GM21423 (cell line): ENCODE data around the gene ELL2.
"Not testable (repeated sequence)": the region's sequence is repeated elsewhere in the genome, so short reads cannot be mapped to it uniquely, and the experiment has no call there.

Experiments
- ATAC-seq: cut with Tn5 transposase; IDR thresholded peaks from one replicate; pipeline ENCODE4 v1.9.1; 2021; ENCODE audit warnings: mild to moderate bottlenecking, moderate library complexity; ENCODE audit not compliant: unreplicated experiment

The ELL2 gene

GRCh38 chr5:95931079-95931833, 30.4 kb downstream of the ELL2 start:
- ATAC-seq, result no peak

- no peak for ATAC-seq
Measured at GRCh38 chr5:95930141-95930930, 31.3 kb downstream of the ELL2 start.

DNA sequence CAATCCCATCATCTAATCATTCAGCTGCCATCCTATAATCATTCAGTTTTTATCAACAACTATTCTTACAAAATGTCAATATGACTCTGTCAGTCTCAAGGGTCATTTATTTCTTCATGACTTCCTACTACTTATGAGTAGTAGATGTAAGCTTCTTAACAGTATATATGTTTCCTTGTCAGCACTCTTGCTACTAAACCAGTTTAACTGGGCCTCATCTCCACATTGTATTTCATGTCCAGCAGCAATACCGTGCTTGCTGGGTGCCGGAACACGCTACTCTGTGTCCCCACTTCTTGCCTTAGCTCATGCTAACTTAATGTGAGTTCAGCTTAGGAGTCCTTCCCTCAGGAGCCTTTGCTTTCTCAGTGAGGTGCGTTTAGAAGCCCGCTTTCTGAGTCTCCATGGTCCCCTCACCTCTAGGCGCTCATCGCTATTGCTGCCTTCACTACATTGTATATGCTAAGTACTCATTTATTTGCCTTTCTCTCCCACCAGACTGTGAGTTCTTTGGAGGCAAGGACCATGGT, 32.9 kb downstream of the ELL2 start:
- no peak for ATAC-seq

DNA sequence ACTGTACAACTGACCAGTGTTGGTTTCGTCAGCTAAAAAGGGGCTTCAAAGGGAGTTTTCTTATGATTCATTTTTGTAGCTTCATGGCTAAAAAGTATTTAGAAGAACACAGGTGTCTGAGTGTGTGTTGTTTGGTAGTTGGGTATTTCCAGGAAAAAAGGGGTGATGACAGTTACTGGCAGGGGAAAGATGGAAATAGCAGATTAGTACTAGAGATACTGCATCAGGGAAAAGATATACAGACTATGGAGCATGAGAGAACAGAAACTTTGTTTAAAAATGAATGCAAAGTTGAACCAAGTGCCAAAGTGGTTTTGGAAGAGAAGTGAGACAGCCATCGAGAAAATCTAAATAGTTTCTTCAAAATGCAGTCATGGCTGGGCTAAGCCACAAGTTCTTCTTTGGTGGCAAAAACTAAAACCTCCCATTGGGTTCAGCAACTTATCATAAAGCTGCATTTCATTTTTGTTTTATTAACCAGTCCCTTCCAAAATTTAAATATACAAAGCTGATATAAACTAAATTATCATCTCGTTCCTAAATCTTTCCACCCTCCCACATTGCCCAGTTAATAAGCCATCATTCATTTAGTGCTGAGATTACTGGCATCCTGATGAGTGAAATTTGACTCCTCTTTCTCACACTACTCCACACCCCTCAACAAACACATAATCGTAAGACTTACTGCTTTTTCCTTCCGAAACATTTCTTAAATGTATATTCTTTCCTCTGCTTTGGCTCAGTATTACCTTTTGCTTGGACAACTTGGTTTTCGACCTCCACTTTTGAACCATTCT, 33.5 kb downstream of the ELL2 start:
- ATAC-seq, result peak; percentile 48

DNA sequence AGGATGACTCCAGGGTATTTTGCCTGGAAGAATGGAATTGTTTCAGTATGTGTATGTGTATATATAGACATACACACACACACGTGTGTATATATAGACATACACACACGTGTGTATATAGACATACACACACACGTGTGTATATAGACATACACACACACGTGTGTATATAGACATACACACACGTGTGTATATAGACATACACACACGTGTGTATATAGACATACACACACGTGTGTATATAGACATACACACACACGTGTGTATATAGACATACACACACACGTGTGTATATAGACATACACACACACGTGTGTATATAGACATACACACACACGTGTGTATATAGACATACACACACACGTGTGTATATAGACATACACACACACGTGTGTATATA, 34.4 kb downstream of the ELL2 start:
- ATAC-seq, result not testable (repeated sequence)

DNA sequence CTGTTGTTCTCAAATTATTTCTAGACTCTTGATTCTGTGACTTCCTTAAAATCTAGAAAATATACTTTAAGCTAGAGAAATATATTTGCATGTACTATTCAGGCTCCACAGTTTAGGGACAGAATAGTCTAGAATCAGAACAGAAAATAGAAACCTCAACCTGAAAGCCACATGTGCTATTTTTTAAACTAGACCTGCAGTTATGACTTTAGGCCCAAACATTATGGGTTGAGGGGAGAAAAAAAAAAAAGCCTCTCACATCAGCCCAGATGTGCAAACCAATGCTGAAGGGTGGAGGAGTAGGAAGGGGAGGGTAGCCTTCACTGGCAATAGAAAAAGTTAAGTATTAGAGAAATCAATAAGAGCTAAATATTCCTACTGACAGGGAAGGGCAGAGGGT, 35.7 kb downstream of the ELL2 start:
- ATAC-seq, result peak; percentile 51

DNA sequence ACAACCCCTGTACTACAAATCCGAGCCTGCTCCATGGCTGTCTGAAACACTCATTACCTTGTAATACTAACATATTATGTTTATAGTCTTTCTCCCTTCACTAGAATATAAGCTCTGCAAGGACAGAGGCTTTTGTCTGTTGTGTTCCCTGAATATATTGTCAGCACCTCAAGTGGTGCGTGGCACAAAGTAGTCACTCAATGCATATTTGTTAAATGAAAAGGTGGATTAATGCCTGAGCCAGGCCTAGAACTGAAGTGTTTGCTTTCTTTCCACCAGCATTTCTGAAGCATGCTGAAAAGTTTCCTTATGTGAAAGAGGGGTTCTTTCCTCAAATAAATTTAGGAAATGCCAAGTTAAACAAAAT, 36.3 kb downstream of the ELL2 start:
- no peak for ATAC-seq

DNA sequence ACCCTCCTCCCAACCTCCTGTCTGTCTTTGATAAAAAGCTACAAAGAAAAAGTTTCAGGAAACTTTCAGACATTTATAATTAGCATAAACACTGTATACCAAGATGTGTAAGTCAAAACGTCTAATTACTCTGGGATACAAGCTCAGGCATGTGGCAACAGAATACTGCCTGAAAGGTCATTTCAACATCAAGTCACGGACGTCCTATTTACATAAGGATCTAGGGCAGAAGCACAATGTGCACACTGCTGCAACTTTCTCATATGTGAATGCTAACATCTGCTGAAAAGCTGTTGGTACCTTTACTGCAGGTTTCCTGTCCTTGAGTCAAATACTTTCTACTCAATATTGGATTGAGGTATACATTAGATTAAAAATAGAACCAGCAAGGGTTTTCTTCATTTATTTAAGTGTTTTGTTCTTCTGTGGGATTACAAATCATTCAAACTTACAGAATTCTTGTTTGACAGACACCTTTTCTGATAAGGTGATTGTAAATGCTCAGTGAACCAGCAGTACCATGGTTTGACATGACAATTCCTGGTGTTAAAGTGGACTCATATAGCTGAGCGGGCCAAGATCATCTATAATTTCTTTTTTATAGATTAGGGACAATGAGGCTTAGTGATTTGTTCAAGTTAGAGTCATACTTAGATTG, 36.8 kb downstream of the ELL2 start:
- ATAC-seq, result no peak

DNA sequence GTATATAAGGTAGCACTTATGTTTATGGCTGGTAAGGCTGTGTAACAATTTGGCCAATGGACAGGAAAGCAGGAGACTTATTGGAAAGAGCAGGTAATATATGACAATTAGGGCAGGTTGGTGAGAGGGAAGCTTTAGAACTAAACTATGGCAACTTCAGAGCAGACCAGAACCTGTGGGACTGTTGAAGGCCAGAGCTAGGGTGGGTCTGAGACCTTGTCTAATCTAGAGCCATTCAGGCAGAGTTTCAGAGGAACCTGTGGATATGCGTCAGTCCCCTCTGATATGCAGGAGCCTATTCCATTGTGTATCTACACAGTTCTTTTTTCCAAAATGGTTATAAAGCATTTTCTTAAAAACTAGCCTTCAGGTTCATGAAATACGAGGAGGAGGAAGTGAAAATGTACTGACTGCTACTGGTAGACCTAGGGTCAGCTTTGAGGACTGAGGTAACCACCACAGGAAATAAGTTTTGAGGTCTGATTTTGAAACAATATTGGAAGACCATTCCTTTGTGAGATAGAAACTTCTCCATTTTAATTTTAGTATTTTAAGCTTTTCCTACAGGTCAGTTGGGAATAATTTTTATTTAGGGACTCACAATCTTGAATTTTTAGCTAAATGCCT, 37.6 kb downstream of the ELL2 start:
- peak; percentile 42 for ATAC-seq

DNA sequence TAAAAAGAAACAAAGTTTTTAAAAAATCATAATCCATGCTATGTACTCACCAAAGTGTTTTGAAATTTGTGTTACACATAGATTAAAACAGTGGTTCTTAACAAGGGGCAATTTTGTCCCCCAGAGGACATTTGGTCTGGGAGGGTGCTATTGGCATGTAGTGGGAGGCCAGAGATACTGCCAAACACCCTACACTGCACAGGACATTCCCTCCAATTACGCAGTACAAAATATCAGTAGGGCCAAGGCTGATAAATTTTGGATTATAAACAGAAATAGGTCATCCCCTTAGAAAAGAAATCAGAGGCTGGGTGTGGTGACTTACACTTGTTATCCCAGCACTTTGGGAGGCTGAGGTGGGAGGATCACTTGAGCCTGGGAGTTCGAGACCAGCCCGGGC, 38.9 kb downstream of the ELL2 start:
- ATAC-seq, result no peak

DNA sequence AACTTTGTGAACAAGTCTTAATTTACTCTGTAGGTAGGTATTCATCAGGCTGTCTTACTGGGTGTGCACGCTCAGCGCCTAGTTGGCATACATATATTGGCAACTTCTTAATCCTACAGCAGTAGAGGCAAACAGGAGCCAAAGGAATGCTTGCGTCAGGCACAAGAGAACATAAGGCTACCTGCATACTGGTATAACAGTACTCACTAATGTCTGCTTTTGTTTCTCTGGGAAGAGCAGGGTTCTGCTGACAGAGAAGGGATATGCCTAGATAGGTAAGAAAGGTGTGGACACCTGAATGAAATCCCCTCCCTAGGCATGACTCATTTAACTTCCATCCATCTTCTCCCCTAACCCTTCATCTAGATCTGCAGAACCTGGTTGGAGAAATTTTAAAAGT, 40.1 kb downstream of the ELL2 start:
- ATAC-seq, result no peak

GRCh38 chr5:95920822-95921221, 40.8 kb downstream of the ELL2 start:
- no peak for ATAC-seq

GRCh38 chr5:95919658-95920057, 42.0 kb downstream of the ELL2 start:
- ATAC-seq, result no peak

DNA sequence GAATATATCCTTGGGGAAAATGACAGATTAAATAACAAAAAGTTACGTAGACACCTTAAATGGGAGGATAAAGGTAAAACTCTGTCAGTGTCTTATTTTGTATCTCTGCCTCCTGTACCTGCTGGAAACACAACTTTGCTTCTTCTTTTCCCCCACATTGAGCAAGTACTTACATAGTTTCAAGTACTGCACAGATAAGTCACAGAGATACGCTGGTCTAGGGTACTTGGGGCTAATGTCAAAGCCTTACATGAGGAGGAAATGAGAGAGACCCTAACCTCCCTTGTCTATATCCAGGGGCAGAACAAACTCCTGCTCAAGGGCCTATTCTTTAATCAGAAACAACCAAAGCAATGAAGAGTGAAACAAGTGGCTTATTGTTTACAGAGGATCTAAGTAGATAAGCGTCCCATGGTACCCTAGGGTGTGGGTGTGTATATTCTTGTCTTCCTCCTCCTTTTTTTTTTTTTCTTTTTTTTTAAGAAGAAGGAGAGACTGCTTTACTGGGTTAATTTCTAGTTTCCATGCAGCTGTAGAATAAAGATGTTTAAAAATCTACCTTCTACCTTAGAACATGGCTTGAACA, 43.1 kb downstream of the ELL2 start:
- no peak for ATAC-seq

DNA sequence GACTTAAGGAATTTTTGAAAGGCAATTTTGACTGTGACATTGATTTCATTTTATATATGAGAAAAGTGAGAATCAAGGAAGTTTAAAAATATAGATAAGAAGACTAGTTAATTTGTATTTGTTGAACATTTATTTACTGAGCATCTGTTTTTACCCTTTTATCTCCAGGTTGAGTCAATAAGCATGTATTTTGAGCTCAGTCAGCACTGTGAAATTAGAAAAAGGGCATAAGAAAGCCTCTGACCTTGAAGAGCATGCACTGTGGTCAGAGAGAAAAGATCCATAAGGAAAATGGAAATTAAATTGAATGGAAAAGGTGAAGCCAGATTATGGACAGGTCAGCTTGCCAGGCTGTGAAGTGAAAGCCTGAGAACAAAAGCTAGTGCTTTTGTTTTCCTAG, 44.4 kb downstream of the ELL2 start:
- ATAC-seq, result no peak

DNA sequence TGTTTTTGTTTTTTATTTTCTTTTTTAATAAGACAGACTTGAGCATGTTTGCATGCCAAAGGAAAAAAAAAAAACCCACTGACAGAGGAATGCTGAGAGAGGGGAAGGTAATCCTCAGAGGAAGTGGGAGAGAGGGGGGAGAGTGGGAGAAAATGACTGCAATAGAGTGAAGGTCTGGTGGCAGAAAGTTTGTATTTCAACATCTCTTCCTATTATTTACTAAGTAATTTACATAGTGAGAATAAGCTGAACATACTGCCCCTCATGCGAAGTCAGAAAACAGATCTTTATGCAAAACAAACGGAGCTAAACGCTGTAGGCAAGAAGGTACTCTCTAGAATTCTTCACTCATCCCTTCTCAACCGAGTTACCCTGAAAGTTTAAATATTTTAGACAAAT, 45.0 kb downstream of the ELL2 start:
- ATAC-seq, result no peak

DNA sequence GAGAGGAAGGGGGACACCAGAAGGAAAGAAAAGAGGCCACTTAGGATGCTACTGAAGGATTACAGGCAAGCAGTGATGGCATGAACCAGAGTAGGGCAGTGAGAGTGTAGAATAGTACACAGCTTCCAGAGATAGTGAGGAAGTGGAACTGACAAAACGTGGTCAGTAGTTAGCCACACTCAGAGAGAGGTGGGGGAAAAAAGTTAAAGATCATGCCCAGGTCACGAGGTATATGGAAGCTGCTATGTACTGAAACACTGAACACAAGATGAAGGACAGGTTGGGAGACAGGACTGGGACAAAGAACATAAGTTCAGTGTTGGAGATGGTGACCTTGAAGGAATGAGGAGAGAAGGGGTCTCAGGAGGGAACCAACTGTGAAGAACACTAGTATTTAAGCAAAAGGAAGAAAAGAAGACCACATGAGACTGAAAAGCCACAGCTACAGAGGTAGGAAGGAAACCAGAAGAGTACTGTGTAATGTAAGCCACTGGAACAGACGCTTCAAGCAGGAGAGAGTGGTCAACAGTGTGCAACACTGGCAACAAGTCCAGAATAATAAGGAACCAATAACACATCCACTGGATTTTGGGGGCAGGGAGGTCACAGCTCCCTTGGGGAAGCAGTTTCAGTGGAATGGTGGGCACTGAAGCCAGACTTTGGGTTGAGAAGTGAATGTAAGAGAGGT, 45.5 kb downstream of the ELL2 start:
- ATAC-seq, result peak; percentile 81

DNA sequence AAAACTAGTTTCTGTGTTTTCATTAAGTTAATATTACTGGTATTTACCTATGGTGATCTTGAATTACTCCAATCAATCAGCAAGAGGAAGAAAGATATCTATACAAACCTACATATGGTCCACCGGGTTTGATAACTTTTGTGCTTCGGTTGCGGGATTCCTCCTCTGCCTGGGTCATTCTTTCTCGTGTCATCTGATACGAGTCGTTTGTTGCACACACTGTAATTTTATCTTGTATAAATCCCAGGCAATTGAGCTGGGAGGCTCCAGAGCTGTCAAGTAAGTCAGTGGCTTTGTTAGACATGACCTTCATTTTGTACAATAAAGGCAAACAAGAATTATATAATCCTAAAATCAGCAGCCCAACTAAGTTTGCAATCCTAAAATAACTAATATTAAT, 48.0 kb downstream of the ELL2 start:
- no peak for ATAC-seq

GRCh38 chr5:95912029-95912428, 49.6 kb downstream of the ELL2 start:
- no peak for ATAC-seq

- ATAC-seq, result no peak
Measured at GRCh38 chr5:95910521-95910920, 51.1 kb downstream of the ELL2 start.
